OCI-LY7 (cell line): ENCODE measurements around the gene PAQR6. TPM values are rescaled to one million over a fixed set of nuclear protein-coding genes. Genes with fewer than 3 reads are reported as not detected.

ENCODE experiments used
- BruUV-seq: library from RNA; stranded (reverse); fragments of 400-500 nt; replicated peaks from 2 replicates; lab custom pipeline; 2021; lab: Mats Ljungman, UMichigan
- CTCF ChIA-PET: fragments of 300-600 bp; sonication (Branson Sonifier 250); formaldehyde crosslinking; loops from one replicate; lab custom pipeline; 2022; ENCODE audit warnings: antibody characterized with exemption; ENCODE audit not compliant: unreplicated experiment; lab: Charles Lee
- POLR2A ChIA-PET: fragments of 300-600 bp; sonication (Branson Sonifier 250); formaldehyde crosslinking; loops from one replicate; lab custom pipeline; 2022; ENCODE audit warnings: antibody characterized with exemption; lab: Charles Lee
- DNase-seq: peaks from one replicate; pipeline ENCODE4 v3.0.0-alpha.2; 2015; ENCODE audit warnings: low spot score
- H2AFZ ChIP-seq: fragments of 200-600 bp; sonication (generic), shearing (Covaris generic); 2 replicates; pipeline ENCODE4 v1.6.1; 2014; ENCODE audit warnings: mild to moderate bottlenecking, antibody characterized with exemption, low read length, moderate library complexity
- H3K27ac ChIP-seq: fragments of 200-600 bp; sonication (generic); 2 replicates; pipeline ENCODE4 v1.5.1; 2014; ENCODE audit warnings: mixed run types, low read depth, mild to moderate bottlenecking, moderate library complexity, low read length, inconsistent platforms; ENCODE audit not compliant: poor library complexity, severe bottlenecking
- H3K36me3 ChIP-seq: fragments of 200-600 bp; sonication (generic); 2 replicates; pipeline ENCODE4 v1.6.1; 2014; ENCODE audit warnings: mild to moderate bottlenecking, antibody characterized with exemption, low read length, moderate library complexity, mixed read lengths; ENCODE audit not compliant: insufficient read depth
- H3K4me1 ChIP-seq: fragments of 200-600 bp; sonication (generic); 2 replicates; pipeline ENCODE4 v1.5.1; 2014; ENCODE audit warnings: mild to moderate bottlenecking, low read length; ENCODE audit not compliant: insufficient read depth, poor library complexity, severe bottlenecking
- H3K4me2 ChIP-seq: fragments of 200-600 bp; sonication (generic); 2 replicates; pipeline ENCODE4 v1.6.1; 2014; ENCODE audit warnings: mild to moderate bottlenecking, low read length
- H3K4me3 ChIP-seq: fragments of 200-600 bp; sonication (generic); 2 replicates; pipeline ENCODE4 v1.5.1; 2014; ENCODE audit warnings: mild to moderate bottlenecking, low read depth, low read length; ENCODE audit not compliant: poor library complexity, severe bottlenecking
- H3K79me2 ChIP-seq: fragments of 200-600 bp; sonication (generic); 2 replicates; pipeline ENCODE4 v1.6.1; 2016; ENCODE audit warnings: low read depth, mild to moderate bottlenecking, low read length, moderate library complexity, mixed read lengths; ENCODE audit not compliant: insufficient read depth
- H3K9me2 ChIP-seq: fragments of 200-600 bp; sonication (generic); 2 replicates; pipeline ENCODE4 v1.6.1; 2016; ENCODE audit warnings: mild to moderate bottlenecking, low read length, mixed read lengths; ENCODE audit not compliant: insufficient read depth
- H3K9me3 ChIP-seq: fragments of 200-600 bp; sonication (generic); 2 replicates; pipeline ENCODE4 v1.6.1; 2014; ENCODE audit warnings: mild to moderate bottlenecking, mixed run types, low read length, mixed read lengths
- H4K20me1 ChIP-seq: fragments of 200-600 bp; sonication (generic); 2 replicates; pipeline ENCODE4 v1.6.1; 2014; ENCODE audit warnings: mild to moderate bottlenecking, antibody characterized with exemption, low read length, moderate library complexity, mixed read lengths; ENCODE audit not compliant: insufficient read depth
- EZH2phosphoT487 ChIP-seq: fragments of 200-600 bp; sonication (generic); IDR thresholded peaks from 2 replicates; pipeline ENCODE4 v1.6.1; 2018; ENCODE audit warnings: low read depth, borderline replicate concordance, mild to moderate bottlenecking, mixed run types, antibody characterized with exemption, low read length, moderate library complexity, mixed read lengths
- intact Hi-C: fragments of 100-400 bp; cut with micrococcal nuclease; formaldehyde crosslinking; loops from one replicate; pipeline ENCODE4 v1.10.0; 2022; ENCODE audit not compliant: unreplicated experiment
- total RNA-seq, 2 experiments: library from RNA; depleted of rRNA in 1 of 2; stranded (reverse); fragments of >200 nt in 1 of 2; shearing (Covaris generic) in 1 of 2; gene quantifications; 2 replicates each; pipeline ENCODE4 v1.2.3, GENCODE V29; 2014 to 2022
- TF ChIP-seq, protein P1 (sequence below): fragments of 200-600 bp; sonication (generic); conservative IDR thresholded peaks from 2 replicates; pipeline ENCODE4 v1.5.1; 2014; ENCODE audit warnings: mild to moderate bottlenecking, antibody characterized with exemption, low read length, moderate library complexity, mixed read lengths

The PAQR6 gene
- total RNA-seq, 2 experiments from 2014 or later: 4.2 to 15.7 TPM

- BruUV-seq: no TSS peak
- Histone ChIP-seq H2AFZ (no peak overlapping the region), H3K36me3 (peaks cover 42% of the 10 kb centered on the region), H3K4me1 (peaks cover 15% of the 10 kb centered on the region), H3K27ac (peak overlapping the region; percentile 39), H3K79me2 (no peaks in the 10 kb centered on the region), H3K4me3 (no peak overlapping the region), H3K9me3 (no peaks in the 10 kb centered on the region), H3K9me2 (no peaks in the 10 kb centered on the region), H4K20me1 (no peaks in the 10 kb centered on the region), H3K4me2 (no peak overlapping the region)
- no peak for DNase-seq
- TF ChIP-seq, protein P1, sequence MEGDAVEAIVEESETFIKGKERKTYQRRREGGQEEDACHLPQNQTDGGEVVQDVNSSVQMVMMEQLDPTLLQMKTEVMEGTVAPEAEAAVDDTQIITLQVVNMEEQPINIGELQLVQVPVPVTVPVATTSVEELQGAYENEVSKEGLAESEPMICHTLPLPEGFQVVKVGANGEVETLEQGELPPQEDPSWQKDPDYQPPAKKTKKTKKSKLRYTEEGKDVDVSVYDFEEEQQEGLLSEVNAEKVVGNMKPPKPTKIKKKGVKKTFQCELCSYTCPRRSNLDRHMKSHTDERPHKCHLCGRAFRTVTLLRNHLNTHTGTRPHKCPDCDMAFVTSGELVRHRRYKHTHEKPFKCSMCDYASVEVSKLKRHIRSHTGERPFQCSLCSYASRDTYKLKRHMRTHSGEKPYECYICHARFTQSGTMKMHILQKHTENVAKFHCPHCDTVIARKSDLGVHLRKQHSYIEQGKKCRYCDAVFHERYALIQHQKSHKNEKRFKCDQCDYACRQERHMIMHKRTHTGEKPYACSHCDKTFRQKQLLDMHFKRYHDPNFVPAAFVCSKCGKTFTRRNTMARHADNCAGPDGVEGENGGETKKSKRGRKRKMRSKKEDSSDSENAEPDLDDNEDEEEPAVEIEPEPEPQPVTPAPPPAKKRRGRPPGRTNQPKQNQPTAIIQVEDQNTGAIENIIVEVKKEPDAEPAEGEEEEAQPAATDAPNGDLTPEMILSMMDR: peak; percentile 18; the same call in 1 of the 2 replicates
- no peak for TF ChIP-seq EZH2phosphoT487
- POLR2A ChIA-PET: interaction anchor here (0.6 to 3.7 kb wide), 6 partner anchors 12 to 859 kb away, joined by 5 to 18 read pairs (median 6); partner anchors contain the start of gene PMF1
- intact Hi-C loops: loop anchor here (1.0 to 5.0 kb wide), 3 partner anchors 79 to 133 kb away; no protein-coding TSS in a partner anchor
- CTCF ChIA-PET: interaction anchor here (0.7 to 1.2 kb wide), 9 partner anchors 13 to 84 kb away, joined by 3 to 11 read pairs (median 4); partner anchors contain the start of gene PMF1
Observed at GRCh38 chr1:156225677-156226014, 22.2 kb downstream of the PAQR6 start.

DNA sequence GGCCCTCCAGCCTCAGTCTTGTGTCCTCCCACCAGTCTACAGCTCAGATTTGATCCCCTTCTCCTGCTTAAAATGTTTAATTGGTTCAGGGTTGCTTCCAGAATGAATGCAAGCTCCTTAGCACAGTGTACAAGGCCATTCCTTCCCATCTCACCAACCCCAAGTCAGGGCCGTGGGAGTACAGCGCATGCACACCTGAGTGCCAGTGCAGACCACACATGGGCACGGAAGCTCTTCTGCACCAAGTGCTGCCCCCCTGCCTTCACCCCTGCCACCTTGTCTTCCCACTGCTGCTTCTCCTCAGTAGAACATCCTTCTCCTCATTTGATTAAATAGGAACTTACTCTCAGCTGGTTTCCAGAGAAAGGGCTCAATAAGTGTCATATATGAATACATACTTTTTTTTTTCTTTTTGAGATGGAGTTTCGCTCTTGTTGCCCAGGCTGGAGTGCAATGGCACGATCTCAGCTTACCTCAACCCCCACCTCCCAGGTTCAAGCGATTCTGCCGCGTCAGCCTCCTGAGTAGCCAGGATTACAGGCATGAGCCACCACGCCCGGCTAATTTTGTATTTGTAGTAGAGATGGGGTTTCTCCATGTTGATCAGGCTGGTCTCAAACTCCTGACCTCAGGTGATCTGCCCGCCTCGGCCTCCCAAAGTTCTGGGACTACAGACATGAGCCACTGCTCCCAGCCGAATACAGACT, 25.7 kb downstream of the PAQR6 start:
- Histone ChIP-seq H3K9me3 (no peaks in the 10 kb centered on the region), H3K4me2 (no peak overlapping the region), H4K20me1 (no peaks in the 10 kb centered on the region), H3K9me2 (no peaks in the 10 kb centered on the region), H3K36me3 (peaks cover 52% of the 10 kb centered on the region), H3K79me2 (0 out of 2 replicates have a peak, but pooled peaks cover 7% of the 10 kb centered on the region), H3K4me3 (no peak overlapping the region), H3K4me1 (peaks cover 15% of the 10 kb centered on the region), H2AFZ (no peak overlapping the region), H3K27ac (no peak overlapping the region)
- no peak for TF ChIP-seq EZH2phosphoT487
- TF ChIP-seq, protein P1: no peak
- POLR2A ChIA-PET: interaction anchor here (0.6 to 0.7 kb wide), 2 partner anchors 9 kb away, joined by 3 read pairs; partner anchors contain the start of gene PMF1
- no peak for DNase-seq
- no TSS peak for BruUV-seq
- intact Hi-C loops: no loop called here
- CTCF ChIA-PET: interaction anchor here (0.9 kb wide), 1 partner anchor 9 kb away, joined by 4 read pairs; the partner anchor contains the start of gene PMF1

GRCh38 chr1:156220226-156220625, 27.6 kb downstream of the PAQR6 start:
- no peak for TF ChIP-seq EZH2phosphoT487
- BruUV-seq: no TSS peak
- Histone ChIP-seq H3K36me3 (peaks cover 43% of the 10 kb centered on the region), H3K4me2 (no peak overlapping the region), H3K27ac (no peak overlapping the region), H3K4me3 (no peak overlapping the region), H4K20me1 (no peaks in the 10 kb centered on the region), H3K79me2 (peaks cover 13% of the 10 kb centered on the region), H3K4me1 (no peaks in the 10 kb centered on the region), H3K9me3 (no peaks in the 10 kb centered on the region), H3K9me2 (no peaks in the 10 kb centered on the region), H2AFZ (no peak overlapping the region)
- intact Hi-C loops: no loop called here
- POLR2A ChIA-PET: interaction anchor here (0.7 kb wide), 1 partner anchor 338 kb away, joined by 4 read pairs; no protein-coding TSS in a partner anchor
- DNase-seq: no peak
- CTCF ChIA-PET: no interaction called here
